GM19324 (cell line): Measurements from ENCODE around the gene GPC5.

Experiments
- ATAC-seq: cut with Tn5 transposase; IDR thresholded peaks from one replicate; pipeline ENCODE4 v1.9.1; 2021; ENCODE audit warnings: mild to moderate bottlenecking, moderate library complexity; ENCODE audit not compliant: unreplicated experiment, low FRiP score

GPC5 gene

DNA sequence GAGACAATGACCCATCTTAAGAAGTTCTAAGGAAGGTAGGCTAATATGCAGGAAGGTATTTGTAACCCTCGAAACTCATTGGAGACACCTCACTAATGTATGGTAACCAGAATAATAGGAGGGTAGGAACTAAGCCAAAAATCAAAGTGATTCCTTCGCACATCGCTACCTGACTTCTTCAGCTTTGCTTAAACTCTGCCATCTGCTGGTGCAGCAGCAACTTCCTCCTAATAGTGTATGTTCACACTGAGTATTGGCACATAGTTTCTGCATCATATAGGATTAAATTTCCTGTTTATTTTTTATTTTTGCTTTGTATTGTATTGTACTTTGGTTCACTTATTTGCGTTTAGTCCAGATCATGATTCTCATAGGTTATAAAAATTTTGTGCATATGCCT is 676.2 kb downstream of the GPC5 start:
- no peak for ATAC-seq

DNA sequence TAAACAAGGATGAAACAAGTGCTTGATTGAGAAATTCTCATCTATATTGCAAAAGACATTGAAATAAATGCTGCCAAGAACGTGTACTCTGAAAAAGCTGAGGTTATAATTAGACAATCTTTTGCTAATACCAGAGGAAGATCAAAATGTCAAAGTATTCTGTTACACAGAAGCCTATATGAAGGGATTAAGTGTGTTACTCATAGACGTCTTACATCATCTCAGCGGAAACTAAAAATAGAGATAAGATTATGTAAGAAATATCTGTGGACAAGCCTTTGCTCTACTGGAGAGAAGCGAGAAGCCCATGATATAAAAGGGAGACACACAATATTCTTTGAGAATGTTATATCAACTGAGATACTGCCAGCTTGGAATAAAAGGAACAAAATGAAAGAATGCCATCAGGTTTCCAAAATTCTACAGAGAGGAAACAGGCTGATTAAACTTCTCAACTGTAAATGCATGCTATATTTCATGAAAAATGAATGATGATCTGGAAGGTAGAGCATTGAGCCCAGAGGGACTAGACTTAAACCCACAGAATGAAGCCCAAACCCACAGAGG is 699.0 kb downstream of the GPC5 start:
- no peak for ATAC-seq

DNA sequence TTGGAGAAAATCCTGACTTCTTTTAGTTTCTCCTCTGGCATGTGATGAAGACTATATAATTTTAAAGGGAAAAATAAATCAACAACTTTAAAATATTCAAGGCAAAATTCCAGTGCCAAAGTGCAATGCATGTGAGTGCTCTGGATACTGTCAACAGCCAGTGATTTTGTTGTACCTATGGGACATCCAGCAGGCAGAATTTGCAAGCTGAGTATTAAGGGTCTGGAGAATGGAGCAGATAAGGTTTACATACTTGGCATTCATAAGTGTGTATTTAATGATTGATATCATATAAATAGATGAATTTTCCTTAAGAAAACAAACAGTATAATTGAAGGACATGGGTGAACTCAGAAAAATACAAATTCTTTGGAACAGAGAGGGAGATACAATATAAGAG is 703.4 kb downstream of the GPC5 start:
- ATAC-seq = no peak

DNA sequence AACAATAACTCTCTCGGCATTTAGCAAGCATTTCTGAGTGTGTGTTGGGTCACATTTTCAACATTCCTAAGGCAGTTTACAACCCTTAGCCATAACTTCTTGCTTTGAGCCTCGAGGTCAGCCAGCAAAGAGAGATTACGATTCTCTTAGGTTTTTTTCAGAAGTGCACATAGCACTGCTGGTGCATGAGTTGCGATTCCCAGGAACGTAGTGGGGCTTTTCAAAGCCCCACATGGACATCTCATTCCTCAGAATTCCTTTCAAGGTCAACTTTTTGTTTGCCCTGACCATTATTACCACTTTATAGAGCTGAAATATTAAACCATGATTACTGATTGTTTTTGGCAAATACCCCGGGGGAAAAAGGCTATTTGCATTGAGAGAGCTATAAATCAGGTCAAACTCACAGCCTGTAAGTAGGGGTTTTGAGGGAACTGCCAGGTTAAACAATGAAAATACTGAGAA is 705.3 kb downstream of the GPC5 start:
- ATAC-seq = no peak

DNA sequence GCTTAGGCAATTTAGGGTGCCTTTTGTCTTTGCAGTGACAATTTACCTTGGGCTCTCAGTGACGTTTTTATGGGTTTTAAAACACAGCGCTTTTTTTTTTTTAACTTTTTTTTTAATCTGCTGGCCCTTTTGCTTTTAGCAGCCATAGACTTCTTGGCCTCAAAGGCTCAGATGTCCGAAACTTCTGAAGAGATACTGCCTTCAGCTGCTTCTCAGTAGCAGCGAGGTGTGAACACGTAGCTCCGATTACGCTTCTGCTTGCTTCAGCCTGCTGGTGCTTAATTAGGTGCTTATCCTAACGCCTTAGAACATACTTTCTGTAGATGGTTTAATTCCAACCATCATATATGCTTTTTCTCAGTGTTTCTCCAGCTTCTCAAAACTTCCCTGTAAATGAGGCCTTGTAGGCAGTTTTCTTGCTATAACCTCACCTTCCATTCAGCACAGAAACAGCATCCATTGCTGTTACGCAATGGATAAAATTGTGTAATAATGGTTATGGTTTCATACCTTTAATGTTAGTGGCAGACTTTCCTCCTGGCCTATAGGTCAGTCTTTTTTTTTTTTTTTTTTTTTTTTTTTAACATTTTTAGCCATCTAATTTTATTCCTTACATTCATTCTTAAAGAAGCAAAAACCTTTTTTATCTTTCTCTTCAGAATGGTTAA is 723.9 kb downstream of the GPC5 start:
- no peak for ATAC-seq

DNA sequence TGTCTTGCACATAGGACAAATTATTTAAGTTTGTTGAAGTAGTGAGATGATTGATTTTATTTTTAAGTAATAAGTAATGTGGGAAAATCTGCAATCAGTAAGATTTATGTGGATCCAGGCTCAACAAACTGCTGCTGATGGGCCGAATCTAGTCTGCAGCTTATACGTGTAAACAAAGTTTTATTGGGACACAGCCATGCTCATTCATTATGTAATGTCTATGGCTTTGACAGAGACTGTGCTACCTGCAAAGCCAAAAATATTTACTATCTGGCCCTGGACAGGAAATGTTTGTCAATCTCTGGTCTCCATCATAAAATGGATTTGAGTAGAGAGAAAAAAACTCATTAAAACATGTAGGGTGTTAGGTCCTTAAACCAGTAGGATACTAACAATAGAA is 728.0 kb downstream of the GPC5 start:
- ATAC-seq = no peak

DNA sequence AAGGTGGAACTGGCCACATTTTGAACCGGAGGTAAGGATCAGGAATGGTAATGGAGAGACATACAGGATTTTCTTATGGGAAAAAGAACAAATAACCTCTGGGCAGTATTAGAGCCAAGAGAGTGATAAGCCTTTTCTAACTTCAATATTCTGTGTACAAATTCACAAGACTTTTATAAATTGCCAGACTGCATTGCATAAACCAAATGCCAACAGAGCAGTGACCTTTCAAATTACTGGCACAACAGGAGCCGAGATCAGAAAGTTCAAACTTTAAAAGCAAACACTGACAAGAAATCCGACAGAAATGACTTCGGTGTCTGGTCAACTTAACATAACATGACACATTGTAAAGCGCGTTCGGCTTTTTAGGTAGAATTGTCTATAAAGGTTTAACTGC is 737.1 kb downstream of the GPC5 start:
- no peak for ATAC-seq

DNA sequence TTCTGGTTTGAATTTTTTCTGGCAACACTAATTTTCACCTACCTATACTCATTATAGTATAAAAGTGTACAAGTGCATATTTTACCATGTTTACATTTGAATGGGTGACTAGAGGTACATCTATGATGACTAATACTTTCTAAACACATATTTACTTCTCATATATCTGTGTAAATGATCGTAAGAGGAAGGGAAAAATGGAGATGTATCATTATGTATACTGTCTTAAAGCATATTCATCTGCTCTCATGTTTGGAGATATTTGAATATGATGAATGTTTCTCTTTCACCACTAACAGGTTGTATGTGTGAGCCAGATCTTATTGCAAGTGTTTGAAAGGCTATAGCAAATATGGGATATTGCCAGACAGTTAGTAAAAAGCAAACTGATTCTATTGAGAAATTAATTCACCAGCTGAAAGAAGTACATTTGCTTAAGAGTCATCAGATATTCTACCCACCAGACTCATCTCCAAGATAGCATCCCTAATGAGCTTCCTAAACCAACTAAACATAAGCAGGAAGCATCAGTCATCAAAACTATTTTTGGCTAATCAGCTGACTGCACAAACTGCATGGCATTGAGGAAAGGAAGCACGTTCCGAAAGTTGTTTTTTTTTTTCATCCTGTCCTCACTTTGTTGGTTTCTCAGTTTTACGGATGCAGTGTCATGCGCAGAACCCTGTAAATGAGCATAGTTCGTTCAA is 738.2 kb downstream of the GPC5 start:
- no peak for ATAC-seq

DNA sequence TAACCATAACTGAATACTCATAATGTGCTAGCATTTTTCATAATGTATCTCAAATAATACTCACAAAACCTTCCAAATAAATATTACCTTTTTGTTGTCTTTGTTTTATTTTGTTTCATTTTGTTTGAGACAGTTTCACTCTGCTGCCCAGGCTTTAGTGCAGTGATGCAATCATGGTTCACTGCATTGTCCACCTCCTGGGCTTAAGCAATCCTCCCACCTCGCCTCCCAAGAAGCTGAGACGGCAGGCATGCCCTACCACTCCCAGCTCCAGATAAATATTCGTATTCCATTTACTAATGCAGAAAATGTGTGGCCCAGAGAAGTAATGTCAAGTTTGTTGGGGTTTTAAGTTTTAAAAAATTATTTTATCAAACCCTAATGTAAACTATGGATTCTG is 739.1 kb downstream of the GPC5 start:
- no peak for ATAC-seq

DNA sequence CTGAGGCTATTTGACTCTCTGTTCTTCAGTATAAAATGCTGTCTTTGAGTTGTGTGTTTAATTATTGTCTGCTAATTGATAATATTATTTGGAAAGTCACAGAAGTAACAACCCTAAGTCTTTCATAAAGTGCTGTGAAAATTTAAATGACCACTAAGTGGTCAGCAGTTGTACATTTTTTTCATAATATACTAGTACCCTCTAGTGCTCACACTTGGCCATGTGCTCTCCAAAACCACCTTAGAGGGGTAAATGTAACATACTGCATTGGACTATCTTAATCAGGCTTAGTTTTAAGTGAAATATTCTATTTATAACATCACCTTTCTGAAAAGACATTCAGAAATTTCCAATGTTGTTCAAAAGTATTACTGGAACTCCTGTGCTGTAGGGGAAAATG is 745.3 kb downstream of the GPC5 start:
- no peak for ATAC-seq

DNA sequence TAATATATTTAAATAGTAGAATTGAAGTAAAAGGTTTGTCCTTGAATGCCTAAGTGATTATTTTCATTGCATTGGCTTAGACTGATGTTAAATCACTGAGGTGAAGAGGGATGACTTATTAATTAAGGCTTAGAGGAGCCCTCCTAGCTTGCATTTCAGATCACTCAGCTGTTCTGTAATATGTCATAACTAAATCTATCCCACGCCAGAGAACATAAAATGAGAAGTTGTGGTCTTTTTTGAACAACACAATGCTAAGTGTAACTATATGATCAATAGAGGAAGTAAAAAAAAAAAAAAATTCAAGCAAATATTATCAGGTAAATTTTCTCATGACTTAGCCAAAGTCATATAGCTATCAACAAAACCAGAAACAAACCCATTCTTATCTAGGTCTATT is 752.2 kb downstream of the GPC5 start:
- no peak for ATAC-seq

DNA sequence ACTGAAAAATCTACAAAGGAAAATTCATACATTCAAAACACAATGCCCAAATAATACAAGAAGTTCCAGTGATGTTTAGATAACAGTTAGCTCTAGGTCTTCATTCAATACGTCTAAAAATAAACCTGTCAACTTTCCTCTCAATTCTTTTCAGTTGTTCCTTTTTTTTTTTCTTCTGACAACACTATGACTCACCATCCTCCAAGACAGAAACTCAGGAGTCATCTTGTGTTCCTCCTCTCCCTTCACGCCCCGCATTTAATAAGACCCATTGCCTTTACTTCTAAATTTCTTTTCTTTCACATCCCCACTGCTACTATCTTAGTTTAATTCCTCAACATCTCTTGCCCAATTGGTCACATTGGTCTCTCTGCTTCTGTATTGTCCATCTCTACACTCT is 759.9 kb downstream of the GPC5 start:
- no peak for ATAC-seq

DNA sequence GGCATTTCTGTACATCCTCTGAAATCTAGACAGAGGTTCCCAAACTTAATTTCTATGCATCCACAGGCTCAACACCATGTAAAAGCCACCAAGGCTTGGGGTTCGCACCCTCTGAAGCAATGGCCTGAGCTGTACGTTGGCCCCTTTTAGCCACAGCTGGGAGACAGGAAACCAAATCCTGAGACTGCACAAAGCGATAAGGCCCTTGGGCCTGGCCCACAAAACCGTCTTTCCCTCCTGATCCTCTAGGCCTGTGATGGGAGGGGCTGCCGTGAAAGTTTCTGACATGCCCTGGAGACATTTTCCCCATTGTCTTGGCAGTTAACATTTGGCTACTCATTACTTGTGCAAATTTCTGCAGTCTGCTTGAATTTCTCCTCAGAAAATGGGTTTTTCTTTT is 766.4 kb downstream of the GPC5 start:
- no peak for ATAC-seq

DNA sequence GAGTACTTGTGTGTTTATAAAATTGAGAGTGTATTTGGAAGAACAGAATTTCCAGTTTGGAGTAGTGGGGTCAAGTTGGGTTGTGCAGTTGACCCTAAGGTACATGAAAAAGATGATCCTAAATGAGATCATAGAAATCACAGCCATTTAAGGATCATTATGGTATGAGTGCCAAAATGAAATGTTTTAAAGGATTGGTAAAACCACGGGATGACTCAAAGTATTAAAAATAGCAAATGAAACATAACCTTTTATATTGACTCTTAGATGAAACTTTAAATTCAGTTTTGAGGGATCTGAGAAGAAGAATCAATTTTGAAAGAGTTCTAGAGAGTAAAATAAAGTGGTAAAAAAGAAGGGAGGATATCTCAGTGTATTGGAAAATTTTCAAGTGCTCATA is 773.8 kb downstream of the GPC5 start:
- ATAC-seq = no peak

DNA sequence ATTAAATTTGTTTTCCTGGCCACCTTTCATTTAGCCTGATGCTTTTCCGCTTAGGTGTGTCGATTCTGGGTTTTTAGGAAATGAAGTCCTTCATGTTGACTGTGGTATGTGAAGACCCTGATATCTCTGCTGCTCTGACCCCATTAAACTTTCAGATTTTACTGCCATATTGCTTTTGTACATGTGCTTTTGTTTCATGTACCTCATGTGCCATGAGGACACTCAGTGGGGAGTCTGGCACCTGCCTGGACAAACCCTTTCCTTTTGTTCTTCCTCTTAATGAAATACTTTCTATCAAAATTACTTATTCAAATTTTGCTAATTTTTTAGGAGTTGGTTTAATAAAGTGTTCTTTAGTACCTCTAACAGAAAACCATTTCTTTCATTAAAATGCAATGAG is 774.8 kb downstream of the GPC5 start:
- ATAC-seq = no peak

DNA sequence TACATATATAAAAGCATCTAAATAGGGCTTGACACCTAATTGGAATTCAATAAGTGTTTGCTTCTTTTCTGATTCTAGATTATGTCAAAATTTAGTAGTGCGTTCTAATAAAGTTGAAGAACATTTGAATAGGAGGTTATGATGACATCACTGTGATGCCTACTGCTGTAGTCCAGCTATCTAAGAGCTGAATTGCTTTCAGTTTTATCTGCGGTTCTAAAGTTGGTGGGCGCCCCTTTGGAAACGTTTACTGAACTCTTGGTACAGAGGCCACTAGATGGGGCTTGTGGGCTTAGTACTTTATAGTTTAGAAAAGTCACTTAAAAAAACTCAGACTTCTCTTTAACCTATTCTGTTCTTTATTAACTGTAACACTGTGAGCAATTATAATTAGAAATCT is 776.9 kb downstream of the GPC5 start:
- ATAC-seq = no peak

DNA sequence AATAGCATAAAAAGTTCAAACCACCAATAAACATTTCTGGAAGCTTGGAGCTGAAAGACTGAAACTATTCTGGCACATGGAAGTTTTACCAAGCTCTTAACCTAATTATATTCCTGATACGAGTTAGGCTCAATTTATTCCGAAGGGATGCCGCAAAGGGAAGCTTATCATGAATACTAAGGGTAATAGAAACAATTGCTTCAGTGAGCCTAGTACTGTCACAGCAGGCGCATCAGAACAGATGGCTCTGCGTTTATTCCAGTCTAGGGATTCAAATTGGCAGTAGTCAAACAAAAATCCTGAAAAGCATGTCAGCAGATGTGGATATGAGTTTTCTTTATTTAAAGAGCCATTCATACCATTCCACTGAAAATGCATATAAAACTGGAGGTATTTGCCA is 779.5 kb downstream of the GPC5 start:
- no peak for ATAC-seq

DNA sequence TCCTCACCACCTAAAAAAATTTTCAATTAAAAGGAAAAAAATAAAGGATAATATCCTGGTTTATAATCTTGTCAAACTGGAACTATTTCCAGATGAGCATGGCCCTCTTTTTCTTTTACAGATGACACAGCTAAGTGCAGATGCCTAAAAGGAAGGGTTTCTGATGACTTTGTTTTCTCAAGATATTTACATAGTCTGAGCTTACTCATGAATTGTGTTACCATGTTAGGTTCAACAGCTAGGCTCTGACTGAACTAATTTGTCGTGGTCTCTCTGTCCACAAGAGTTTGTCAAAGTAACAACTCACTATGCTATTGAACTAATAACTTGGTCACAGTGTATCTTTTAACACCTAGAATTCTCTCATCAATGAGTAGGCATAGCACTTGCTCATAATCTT is 780.8 kb downstream of the GPC5 start:
- ATAC-seq = no peak

DNA sequence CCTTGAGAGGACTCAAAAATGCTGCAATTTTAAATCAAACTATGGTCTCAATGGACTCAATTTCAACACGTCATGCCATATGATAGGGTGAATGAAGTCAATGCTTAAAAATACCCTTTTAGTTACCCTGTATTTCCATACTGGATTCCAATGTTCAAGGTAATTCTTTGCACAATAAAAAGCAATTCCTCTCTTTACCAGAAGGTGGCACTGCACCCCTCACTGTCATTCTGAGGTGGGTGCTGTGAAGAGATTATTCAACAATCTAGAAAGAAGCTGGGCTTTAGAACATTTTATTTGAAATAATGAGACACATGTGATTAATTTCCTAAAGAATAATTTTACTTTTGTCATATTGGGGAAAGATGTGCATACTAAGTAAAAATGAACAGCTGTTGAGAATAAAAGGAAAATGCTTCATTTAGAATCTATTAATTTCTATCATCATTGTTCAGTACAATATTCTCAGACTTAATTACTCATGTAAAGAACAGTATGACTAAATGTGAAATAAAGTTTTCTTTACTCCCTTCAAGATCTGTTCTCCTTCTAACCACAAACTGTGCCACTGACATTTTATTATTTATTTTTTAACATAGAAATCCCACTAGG is 789.1 kb downstream of the GPC5 start:
- peak; percentile 66 for ATAC-seq

DNA sequence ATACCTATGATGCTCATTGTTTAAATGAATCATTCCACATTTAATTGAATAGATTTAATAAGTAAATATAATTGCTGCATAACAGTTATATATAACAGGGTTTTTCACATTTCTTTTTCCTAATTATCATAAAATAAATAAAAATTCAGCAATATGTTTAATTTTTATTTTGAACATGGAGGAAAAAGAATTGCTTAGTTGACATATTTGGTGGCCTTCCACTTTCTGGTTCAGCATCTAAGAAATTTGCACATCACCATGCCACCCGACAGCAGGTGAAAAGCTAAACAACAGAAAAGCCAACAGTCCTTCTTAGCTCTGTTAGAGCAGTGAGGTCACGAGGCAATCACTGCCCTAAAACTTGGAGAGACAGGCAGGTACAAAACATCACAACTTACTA is 790.2 kb downstream of the GPC5 start:
- no peak for ATAC-seq

DNA sequence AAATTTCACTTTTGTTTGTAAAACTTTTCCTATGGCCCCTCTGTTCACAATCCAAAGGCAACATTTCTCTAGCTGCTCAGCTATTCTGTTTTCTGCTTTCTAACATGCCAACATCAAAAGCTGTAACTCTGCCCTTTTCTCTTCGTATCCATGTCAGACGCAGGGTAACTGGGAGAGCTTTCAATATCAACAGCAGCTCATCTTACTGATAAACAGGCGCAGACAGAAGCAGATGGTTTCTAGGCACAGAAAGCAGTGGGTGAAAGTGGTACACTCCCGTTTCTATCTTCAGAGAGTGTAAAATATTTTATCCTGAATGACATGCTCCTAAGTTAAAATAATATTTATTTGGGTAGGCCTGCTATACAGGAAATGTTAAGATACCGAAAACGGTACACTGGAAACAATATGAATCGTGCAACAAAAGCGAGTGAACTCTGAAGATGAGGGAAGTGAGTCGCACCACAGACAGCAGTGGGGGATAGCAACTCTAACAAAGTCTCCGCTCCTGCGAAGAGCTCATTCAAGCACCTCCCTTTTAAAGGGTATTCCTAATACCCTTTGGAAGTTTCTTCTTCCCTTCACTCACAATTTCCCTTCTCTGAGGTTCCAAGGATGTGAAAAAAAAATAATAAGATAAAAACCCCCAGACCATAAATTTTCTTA is 798.3 kb downstream of the GPC5 start:
- ATAC-seq = no peak
